ENCODE results near the gene RTP3. TPM values are rescaled to one million over a fixed set of nuclear protein-coding genes. Genes with fewer than 3 reads are reported as not detected.

Gene RTP3
- total RNA-seq, 1 experiment from 2014 or later = not detected

- Histone ChIP-seq H3K9ac (ENCODE audit: low read length) (no peak overlapping the region), H2AFZ (ENCODE audit: low read depth, low read length, poor library complexity, severe bottlenecking) (no peak overlapping the region), H3K9me3 (ENCODE audit: control insufficient read depth in 1 of 2, insufficient read depth in 1 of 2, low read depth in 1 of 2, low read length in 2 of 2) (no peaks in the 10 kb centered on the region), H3K9me2 (ENCODE audit: insufficient read depth) (no peaks in the 10 kb centered on the region), H3K4me2 (ENCODE audit: low read length) (no peak overlapping the region), H3K36me3 (ENCODE audit: control insufficient read depth in 1 of 2, insufficient read depth in 2 of 2, low read length in 2 of 2) (no peaks in the 10 kb centered on the region), H3K4me3 (replicated peaks in 1 of 2; ENCODE audit: low read depth in 1 of 2, low read length in 2 of 2) (no peak overlapping the region), H3K4me1 (ENCODE audit: control insufficient read depth in 1 of 2, insufficient read depth in 2 of 2, low read length in 2 of 2) (no peaks in the 10 kb centered on the region), H4K20me1 (ENCODE audit: insufficient read depth) (no peaks in the 10 kb centered on the region), H3K27ac (ENCODE audit: low read depth, low read length) (no peak overlapping the region), H3K27me3 (ENCODE audit: insufficient read depth, low read length) (0 out of 2 replicates have a peak, but pooled peaks cover 3% of the 10 kb centered on the region), H3K79me2 (ENCODE audit: insufficient read depth, low read length) (no peaks in the 10 kb centered on the region)
- DNase-seq (ENCODE audit: low read depth, low spot score) (no peak), ATAC-seq (no peak)
- no TSS peak for BruUV-seq (replicated peaks)
- TF ChIP-seq POLR2A (IDR thresholded peaks at IDR 0.05; ENCODE audit: borderline replicate concordance, extremely low read depth, insufficient read depth, insufficient read length) (no peak), CTCF (IDR thresholded peaks at IDR 0.05 in 2 of 3, conservative IDR thresholded peaks at IDR 0.05 in 1 of 3; ENCODE audit: borderline replicate concordance in 1 of 3, insufficient read depth in 1 of 3, low read depth in 2 of 3, low read length in 2 of 3) (no peak), SIN3A (IDR thresholded peaks at IDR 0.05; ENCODE audit: low read depth) (no peak), EGR1 (IDR thresholded peaks at IDR 0.05; ENCODE audit: low read depth) (no peak), FOSL1 (IDR thresholded peaks at IDR 0.05; ENCODE audit: low read depth) (no peak), YY1 (IDR thresholded peaks at IDR 0.05; ENCODE audit: extremely low read depth, insufficient replicate concordance, low read depth, low read length) (no peak), EZH2phosphoT487 (IDR thresholded peaks at IDR 0.05; ENCODE audit: borderline replicate concordance) (no peak), SP1 (IDR thresholded peaks at IDR 0.05; ENCODE audit: low read depth) (no peak), POLR2AphosphoS5 (IDR thresholded peaks at IDR 0.05; ENCODE audit: low read depth, low read length) (no peak), ELF1 (IDR thresholded peaks at IDR 0.05; ENCODE audit: borderline replicate concordance, low read depth) (no peak), JUND (IDR thresholded peaks at IDR 0.05) (no peak), ZNF274 (IDR thresholded peaks at IDR 0.05; ENCODE audit: low read depth, low read length) (no peak), CEBPB (IDR thresholded peaks at IDR 0.05; ENCODE audit: low read depth) (no peak), REST (IDR thresholded peaks at IDR 0.05; ENCODE audit: low read depth) (no peak), SRF (IDR thresholded peaks at IDR 0.05; ENCODE audit: low read depth) (no peak), TCF7L2 (IDR thresholded peaks at IDR 0.05; ENCODE audit: borderline replicate concordance, extremely low read depth, insufficient read depth, insufficient read length) (no peak), ZFX (IDR thresholded peaks at IDR 0.05) (no peak), CBX3 (IDR thresholded peaks at IDR 0.05; ENCODE audit: low read depth) (no peak), MAX (IDR thresholded peaks at IDR 0.05) (no peak)
- TF ChIP-seq, protein P1, sequence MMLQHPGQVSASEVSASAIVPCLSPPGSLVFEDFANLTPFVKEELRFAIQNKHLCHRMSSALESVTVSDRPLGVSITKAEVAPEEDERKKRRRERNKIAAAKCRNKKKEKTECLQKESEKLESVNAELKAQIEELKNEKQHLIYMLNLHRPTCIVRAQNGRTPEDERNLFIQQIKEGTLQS (IDR thresholded peaks at IDR 0.05) = no peak
- ChIA-PET POLR2A (no interaction called here), RAD21 (ENCODE audit: low non-redundant PET in 1 of 2, low total read pairs in 2 of 2, uncharacterized antibody in 2 of 2, unreplicated experiment in 2 of 2) (no interaction called here), CTCF (no interaction called here)
- intact Hi-C loops (cut with micrococcal nuclease) = no loop called here
Observed at GRCh38 chr3:46545818-46546630, 48.2 kb downstream of the RTP3 start.
